Trophoblast cell (in vitro differentiated cells and primary cell): ENCODE measurements around the gene CCL3.
"Not testable (repeated sequence)": the region's sequence is repeated elsewhere in the genome, so short reads cannot be mapped to it uniquely, and the experiment has no call there.

Experiments used
- DNase-seq, 2 donors: peaks; one replicate each; pipeline ENCODE4 v3.0.0-alpha.2; 2016
- H2AFZ ChIP-seq: 2 replicates; pipeline ENCODE4 v1.6.1; 2013; ENCODE audit warnings: low read length, moderate library complexity, mild to moderate bottlenecking; ENCODE audit not compliant: insufficient read depth, poor library complexity
- H2AK5ac ChIP-seq: 2 replicates; pipeline ENCODE4 v1.6.1; 2013; ENCODE audit warnings: mild to moderate bottlenecking, low read length
- H2BK120ac ChIP-seq: 2 replicates; pipeline ENCODE4 v1.6.1; 2013; ENCODE audit warnings: low read length, mild to moderate bottlenecking, moderate library complexity; ENCODE audit not compliant: insufficient read depth, poor library complexity
- H2BK12ac ChIP-seq: 2 replicates; pipeline ENCODE4 v1.6.1; 2013; ENCODE audit warnings: mild to moderate bottlenecking, low read length, moderate library complexity
- H2BK5ac ChIP-seq: 2 replicates; pipeline ENCODE4 v1.6.1; 2013; ENCODE audit warnings: low read length, low read depth, moderate library complexity, mild to moderate bottlenecking; ENCODE audit not compliant: poor library complexity
- H3K14ac ChIP-seq: 2 replicates; pipeline ENCODE4 v1.6.1; 2013; ENCODE audit warnings: mild to moderate bottlenecking, low read length
- H3K18ac ChIP-seq: 2 replicates; pipeline ENCODE4 v1.6.1; 2013; ENCODE audit warnings: mild to moderate bottlenecking, low read length
- H3K23ac ChIP-seq: 2 replicates; pipeline ENCODE4 v1.6.1; 2013; ENCODE audit warnings: low read length
- H3K27ac ChIP-seq: 2 replicates; pipeline ENCODE4 v1.5.1; 2013; ENCODE audit warnings: low read depth, mild to moderate bottlenecking, inconsistent platforms, low read length, moderate library complexity
- H3K27me3 ChIP-seq: 2 replicates; pipeline ENCODE4 v1.6.1; 2013; ENCODE audit warnings: inconsistent platforms, mild to moderate bottlenecking, low read length, moderate library complexity; ENCODE audit not compliant: insufficient read depth
- H3K36me3 ChIP-seq, 2 experiments: 1 replicate in 1 of 2; 2 replicates in 1 of 2; pipeline ENCODE4 v1.6.1; 2013; ENCODE audit warnings: low read length in 2 of 2, mild to moderate bottlenecking in 2 of 2, moderate library complexity in 1 of 2; ENCODE audit not compliant: insufficient read depth in 2 of 2, control insufficient read depth in 1 of 2
- H3K4ac ChIP-seq: 2 replicates; pipeline ENCODE4 v1.6.1; 2013; ENCODE audit warnings: low read depth, mild to moderate bottlenecking, low read length, moderate library complexity
- H3K4me1 ChIP-seq, 2 experiments: 1 replicate in 1 of 2; 2 replicates in 1 of 2; pipeline ENCODE4 v1.6.1; 2013; ENCODE audit warnings: low read length in 2 of 2, mild to moderate bottlenecking in 2 of 2, moderate library complexity in 1 of 2; ENCODE audit not compliant: insufficient read depth in 2 of 2, control insufficient read depth in 1 of 2
- H3K4me2 ChIP-seq: 2 replicates; pipeline ENCODE4 v1.6.1; 2013; ENCODE audit warnings: inconsistent platforms, mild to moderate bottlenecking, low read length, moderate library complexity
- H3K4me3 ChIP-seq: 2 replicates; pipeline ENCODE4 v1.5.1; 2013; ENCODE audit warnings: mild to moderate bottlenecking, low read depth, low read length, inconsistent platforms
- H3K79me1 ChIP-seq: one replicate; pipeline ENCODE4 v1.6.1; 2013; ENCODE audit warnings: low read length
- H3K79me2 ChIP-seq: 2 replicates; pipeline ENCODE4 v1.6.1; 2013; ENCODE audit warnings: low read length, mild to moderate bottlenecking; ENCODE audit not compliant: control insufficient read depth, insufficient read depth, poor library complexity
- H3K9ac ChIP-seq: 2 replicates; pipeline ENCODE4 v1.6.1; 2013; ENCODE audit warnings: mild to moderate bottlenecking, low read length
- H3K9me3 ChIP-seq: 2 replicates; pipeline ENCODE4 v1.6.1; 2013; ENCODE audit warnings: low read depth, mild to moderate bottlenecking, control low read depth, inconsistent platforms, low read length; ENCODE audit not compliant: insufficient read depth
- H4K12ac ChIP-seq: 2 replicates; pipeline ENCODE4 v1.6.1; 2013; ENCODE audit warnings: low read depth, mild to moderate bottlenecking, low read length, moderate library complexity
- H4K8ac ChIP-seq: 2 replicates; pipeline ENCODE4 v1.6.1; 2013; ENCODE audit warnings: low read depth, mild to moderate bottlenecking, low read length, moderate library complexity
- H4K91ac ChIP-seq: one replicate; pipeline ENCODE4 v1.6.1; 2013; ENCODE audit warnings: low read depth, mild to moderate bottlenecking, low read length, moderate library complexity
- WGBS: extraction: QIAGEN DNeasy Blood & Tissue Kit; methylation state at CpG from one replicate; pipeline ENCODE4 v1.1.7; 2013; ENCODE audit warnings: missing lambda C conversion rate; ENCODE audit not compliant: insufficient read length, insufficient coverage; ENCODE audit errors: extremely low coverage; 5-methylcytosine and 5-hydroxymethylcytosine counted together

The CCL3 gene

DNA sequence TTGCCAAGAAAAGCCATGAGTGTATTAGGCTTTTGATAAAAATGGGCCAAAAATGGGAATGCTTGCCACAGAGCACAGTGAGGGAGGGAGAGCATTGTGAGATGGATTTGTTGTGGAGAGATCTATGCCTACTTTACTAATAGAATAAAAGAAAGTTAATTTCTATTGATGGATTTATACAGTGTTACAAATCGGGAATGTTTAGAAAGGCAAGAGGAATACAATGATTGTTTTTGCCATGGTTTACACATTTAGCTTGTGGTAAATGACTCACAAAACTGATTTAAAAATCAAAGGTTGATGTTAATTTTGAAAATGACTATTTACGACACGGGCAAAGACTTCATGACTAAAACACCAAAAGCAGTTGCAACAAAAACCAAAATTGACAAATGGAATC lies 30.3 kb upstream of the CCL3 start:
- no peak overlapping the region for H3K18ac ChIP-seq
- DNase-seq, result no peak
- H3K27me3 ChIP-seq, result no peaks in the 10 kb centered on the region
- H3K4me3 ChIP-seq, result no peak overlapping the region
- H3K4me1 ChIP-seq, result no peaks in the 10 kb centered on the region
- H4K91ac ChIP-seq, result no peak overlapping the region
- no peak overlapping the region for H4K12ac ChIP-seq
- no peak overlapping the region for H3K14ac ChIP-seq
- no peaks in the 10 kb centered on the region for H3K36me3 ChIP-seq
- WGBS, result no CpG with 5 or more reads among the region's 3 CpGs
- H2BK120ac ChIP-seq, result no peak overlapping the region
- no peak overlapping the region for H2BK5ac ChIP-seq
- no peak overlapping the region for H2AFZ ChIP-seq
- H3K4me2 ChIP-seq, result no peak overlapping the region
- H3K4ac ChIP-seq, result no peak overlapping the region
- H3K9me3 ChIP-seq, result peaks cover 6% of the 10 kb centered on the region
- no peak overlapping the region for H3K23ac ChIP-seq
- no peak overlapping the region for H2AK5ac ChIP-seq
- H2BK12ac ChIP-seq, result no peak overlapping the region
- no peaks in the 10 kb centered on the region for H3K79me2 ChIP-seq
- no peak overlapping the region for H3K27ac ChIP-seq
- no peaks in the 10 kb centered on the region for H3K79me1 ChIP-seq
- no peak overlapping the region for H4K8ac ChIP-seq
- H3K9ac ChIP-seq, result no peak overlapping the region

DNA sequence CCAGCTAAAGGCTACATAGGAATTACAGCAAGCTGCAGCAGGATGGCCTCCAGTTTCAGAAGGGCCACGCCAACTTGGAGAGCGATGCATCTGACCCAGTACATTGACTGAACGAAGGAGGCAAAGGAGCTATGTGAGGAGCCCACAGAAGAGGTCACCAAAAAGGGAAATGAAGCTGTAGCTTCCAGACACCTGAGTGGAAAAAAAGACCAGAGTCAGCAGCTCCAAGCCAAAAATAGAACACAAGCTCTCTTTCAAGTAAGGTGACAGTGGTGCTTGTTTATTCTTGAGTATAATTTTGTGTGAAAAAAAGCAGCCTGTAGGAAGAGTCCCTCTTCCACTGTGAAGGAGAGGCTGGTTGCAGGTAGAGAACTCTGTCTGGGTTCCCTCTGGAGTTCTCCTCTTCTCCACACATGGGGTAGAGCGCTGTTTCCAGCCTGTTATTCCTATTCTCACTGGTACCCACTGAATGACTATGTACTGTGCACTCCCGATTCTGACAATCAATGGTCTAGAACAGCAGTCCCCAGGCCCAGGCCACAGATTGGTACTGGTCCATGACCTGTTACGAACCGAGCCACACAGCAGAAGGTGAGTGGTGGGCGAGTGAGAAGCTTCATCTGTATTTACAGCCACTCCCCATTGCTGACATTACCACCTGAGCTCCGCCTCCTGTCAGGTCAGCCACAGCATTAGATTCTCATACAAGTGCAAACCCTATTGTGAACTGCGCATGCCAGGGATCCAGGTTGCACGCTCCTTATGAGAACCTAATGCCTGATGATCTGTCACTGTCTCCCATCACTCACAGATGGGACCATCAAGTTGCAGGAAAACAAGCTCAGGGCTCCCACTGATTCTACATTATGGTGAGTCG lies 28.8 kb upstream of the CCL3 start:
- Histone ChIP-seq H3K27me3 (no peaks in the 10 kb centered on the region), H4K8ac (no peak overlapping the region), H2BK5ac (no peak overlapping the region), H3K23ac (no peak overlapping the region), H3K9me3 (peaks cover 3% of the 10 kb centered on the region), H3K79me1 (no peaks in the 10 kb centered on the region), H4K91ac (no peak overlapping the region), H2AFZ (no peak overlapping the region), H3K18ac (no peak overlapping the region), H2BK12ac (no peak overlapping the region), H3K79me2 (no peaks in the 10 kb centered on the region), H3K9ac (no peak overlapping the region), H3K4me3 (no peak overlapping the region), H3K4me1 (no peaks in the 10 kb centered on the region), H3K27ac (no peak overlapping the region), H3K14ac (no peak overlapping the region), H3K36me3 (no peaks in the 10 kb centered on the region), H4K12ac (no peak overlapping the region), H3K4me2 (no peak overlapping the region), H3K4ac (no peak overlapping the region), H2AK5ac (no peak overlapping the region), H2BK120ac (no peak overlapping the region)
- no CpG with 5 or more reads among the region's 12 CpGs for WGBS
- no peak for DNase-seq

DNA sequence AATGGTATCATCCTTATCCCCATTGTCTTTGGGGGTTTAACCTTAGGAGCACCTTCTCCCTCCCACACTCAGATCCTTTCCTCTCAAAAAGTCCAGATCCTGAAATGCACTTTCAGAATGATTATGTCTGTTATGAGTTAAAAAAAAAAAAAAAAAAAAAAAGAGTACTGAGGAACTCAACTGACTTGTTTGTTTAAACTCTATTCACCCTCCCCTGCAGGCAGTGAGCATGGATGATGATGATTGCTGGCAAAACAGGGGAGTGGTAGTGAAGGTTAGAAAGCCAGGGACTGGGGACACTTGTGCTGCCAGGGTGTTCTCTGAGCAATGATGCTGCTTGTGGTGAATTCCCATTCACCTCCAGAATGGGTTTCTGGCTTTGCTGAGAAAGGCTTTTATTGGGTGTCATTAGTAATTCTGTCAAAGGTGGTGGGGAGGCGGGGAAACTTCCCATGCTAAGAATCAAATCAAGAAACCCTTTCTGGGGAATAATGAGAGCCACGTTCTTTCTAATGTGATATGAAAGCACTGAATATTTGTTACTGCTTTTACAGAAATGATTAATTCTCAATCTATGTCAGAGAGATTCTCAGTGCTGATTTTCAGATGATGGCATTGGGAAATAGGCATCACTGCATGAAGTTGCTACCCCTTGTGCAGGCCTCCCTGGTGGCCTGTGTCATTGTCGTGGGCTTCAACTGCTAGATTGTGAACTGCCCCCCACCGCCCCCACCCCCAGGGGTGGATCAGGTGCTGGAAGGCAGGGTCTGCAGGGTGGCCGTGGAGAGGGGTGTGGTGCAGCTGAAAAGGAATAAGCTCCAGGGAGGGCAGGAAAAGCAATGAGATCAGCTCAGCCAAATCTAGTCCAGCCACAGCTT lies 27.8 kb upstream of the CCL3 start:
- Histone ChIP-seq H3K79me2 (no peaks in the 10 kb centered on the region), H2BK5ac (no peak overlapping the region), H3K4ac (no peak overlapping the region), H3K27me3 (no peaks in the 10 kb centered on the region), H4K12ac (no peak overlapping the region), H4K8ac (no peak overlapping the region), H3K4me2 (no peak overlapping the region), H3K23ac (no peak overlapping the region), H3K27ac (no peak overlapping the region), H3K4me1 (no peaks in the 10 kb centered on the region), H3K18ac (no peak overlapping the region), H2BK12ac (no peak overlapping the region), H2AK5ac (no peak overlapping the region), H3K4me3 (no peak overlapping the region), H2AFZ (no peak overlapping the region), H3K36me3 (no peaks in the 10 kb centered on the region), H3K9ac (no peak overlapping the region), H2BK120ac (no peak overlapping the region), H3K9me3 (peaks cover 3% of the 10 kb centered on the region), H3K79me1 (no peaks in the 10 kb centered on the region), H4K91ac (no peak overlapping the region), H3K14ac (no peak overlapping the region)
- DNase-seq, result no peak
- WGBS, result no CpG with 5 or more reads among the region's 5 CpGs

DNA sequence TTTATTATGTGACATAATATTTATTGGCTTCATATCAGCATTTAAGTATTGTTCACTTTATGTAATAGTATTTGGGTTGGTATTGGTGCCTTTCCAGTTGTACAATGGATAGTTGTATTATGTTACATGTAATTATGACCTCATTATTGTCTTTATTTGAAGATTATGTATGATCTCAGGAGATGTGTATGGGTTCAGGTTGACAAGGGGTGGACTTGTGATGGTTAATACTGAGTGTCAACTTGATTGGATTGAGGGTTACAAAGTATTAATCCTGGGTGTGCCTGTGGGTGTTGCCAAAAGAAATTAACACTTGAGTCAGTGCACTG lies 25.7 kb upstream of the CCL3 start:
- H3K27me3 ChIP-seq, H3K4me3 ChIP-seq, H3K4me1 ChIP-seq, H2BK120ac ChIP-seq, H3K9ac ChIP-seq, H3K4ac ChIP-seq, H3K27ac ChIP-seq, H2BK12ac ChIP-seq, H4K8ac ChIP-seq, DNase-seq, H3K79me1 ChIP-seq, H2AFZ ChIP-seq, H3K23ac ChIP-seq, H3K18ac ChIP-seq, H3K9me3 ChIP-seq, H4K91ac ChIP-seq, H2AK5ac ChIP-seq, H3K79me2 ChIP-seq, H3K36me3 ChIP-seq, H3K14ac ChIP-seq, H2BK5ac ChIP-seq, H3K4me2 ChIP-seq, H4K12ac ChIP-seq: not testable (repeated sequence)
